GM12873 (cell line): ENCODE results near the gene ITFG1.

Source experiments
- CTCF ChIP-seq: IDR thresholded peaks from 2 replicates; pipeline ENCODE4 v1.5.1; 2012; ENCODE audit warnings: low read depth, mild to moderate bottlenecking, moderate library complexity, low read length, control low read depth; ENCODE audit not compliant: insufficient read depth; ENCODE audit errors: missing control alignments

The ITFG1 gene

GRCh38 chr16:47156680-47157215 lies 304.1 kb downstream of the ITFG1 start:
- TF ChIP-seq CTCF, result no peak

- TF ChIP-seq CTCF, result no peak
These were observed 310.8 kb downstream of the ITFG1 start for GRCh38 chr16:47150067-47150466.

- no peak for TF ChIP-seq CTCF
These were observed 316.3 kb downstream of the ITFG1 start for GRCh38 chr16:47144559-47144877.

- peak; percentile 68 for TF ChIP-seq CTCF
These were observed 316.9 kb downstream of the ITFG1 start, which contains the start of gene NETO2 for GRCh38 chr16:47143677-47144558. Gene NETO2, minus strand, starts transcription at chr16:47143945. Its CDS starts 333 bp downstream, at chr16:47143612.

- peak; percentile 75 for TF ChIP-seq CTCF
These were observed 317.8 kb downstream of the ITFG1 start for GRCh38 chr16:47142821-47143676.

GRCh38 chr16:47142486-47142820 lies 318.4 kb downstream of the ITFG1 start:
- TF ChIP-seq CTCF, result no peak
